Neuronal stem cell (in vitro differentiated cells): ENCODE results near the gene FAM81A. TPM values are rescaled to one million over a fixed set of nuclear protein-coding genes. Genes with fewer than 3 reads are reported as not detected.

Experiments used
- DNase-seq: peaks from one replicate; pipeline ENCODE4 v3.0.0-alpha.2; 2013; ENCODE audit warnings: low spot score
- H2AFZ ChIP-seq: one replicate; pipeline ENCODE4 v1.6.1; 2013; ENCODE audit warnings: mild to moderate bottlenecking, low read length, inconsistent platforms
- H2AK5ac ChIP-seq: 2 replicates; pipeline ENCODE4 v1.6.1; 2013; ENCODE audit warnings: low read depth, mild to moderate bottlenecking, inconsistent platforms, low read length, moderate library complexity, mixed read lengths
- H2BK120ac ChIP-seq: 2 replicates; pipeline ENCODE4 v1.6.1; 2013; ENCODE audit warnings: low read depth, mild to moderate bottlenecking, inconsistent platforms, low read length, moderate library complexity, mixed read lengths
- H2BK12ac ChIP-seq: one replicate; pipeline ENCODE4 v1.6.1; 2013; ENCODE audit warnings: low read length, inconsistent platforms
- H2BK15ac ChIP-seq: 2 replicates; pipeline ENCODE4 v1.6.1; 2013; ENCODE audit warnings: mild to moderate bottlenecking, low read length, inconsistent platforms, mixed read lengths
- H2BK5ac ChIP-seq: one replicate; pipeline ENCODE4 v1.6.1; 2013; ENCODE audit warnings: inconsistent platforms, mild to moderate bottlenecking, low read length, moderate library complexity
- H3K14ac ChIP-seq: one replicate; pipeline ENCODE4 v1.6.1; 2013; ENCODE audit warnings: low read length, inconsistent platforms
- H3K18ac ChIP-seq: 2 replicates; pipeline ENCODE4 v1.6.1; 2013; ENCODE audit warnings: low read length, inconsistent platforms
- H3K23ac ChIP-seq: 2 replicates; pipeline ENCODE4 v1.6.1; 2013; ENCODE audit warnings: low read depth, mild to moderate bottlenecking, mixed read lengths, low read length, inconsistent platforms; ENCODE audit not compliant: poor library complexity
- H3K27ac ChIP-seq: replicated peaks from 3 replicates; pipeline ENCODE4 v1.5.1; 2013; ENCODE audit warnings: low read length, inconsistent platforms
- H3K27me3 ChIP-seq, 3 experiments: 2 replicates each; pipeline ENCODE4 v1.6.1; 2013; ENCODE audit warnings: low read length in 3 of 3, mild to moderate bottlenecking in 2 of 3, inconsistent platforms in 1 of 3, low read depth in 1 of 3, mixed read lengths in 1 of 3, moderate library complexity in 1 of 3; ENCODE audit not compliant: control insufficient read depth in 3 of 3, insufficient read depth in 3 of 3
- H3K36me3 ChIP-seq, 2 donors: replicated peaks in 1 of 2; 2 replicates each; pipeline ENCODE4 v1.6.1; 2013; ENCODE audit warnings: low read length in 2 of 2; ENCODE audit not compliant: control insufficient read depth in 2 of 2, insufficient read depth in 2 of 2
- H3K4ac ChIP-seq: 2 replicates; pipeline ENCODE4 v1.6.1; 2013; ENCODE audit warnings: inconsistent platforms, mild to moderate bottlenecking, low read length, moderate library complexity
- H3K4me1 ChIP-seq, 2 donors: 1 replicate in 1 of 2; 2 replicates in 1 of 2; pipeline ENCODE4 v1.6.1; 2013; ENCODE audit warnings: low read length in 2 of 2, low read depth in 1 of 2; ENCODE audit not compliant: control insufficient read depth in 2 of 2, insufficient read depth in 1 of 2
- H3K4me2 ChIP-seq: one replicate; pipeline ENCODE4 v1.6.1; 2013; ENCODE audit warnings: mild to moderate bottlenecking, low read length, inconsistent platforms; ENCODE audit not compliant: insufficient read depth, poor library complexity, severe bottlenecking
- H3K4me3 ChIP-seq, 2 donors: 2 replicates each; pipeline ENCODE4 v1.5.1; 2013; ENCODE audit warnings: low read length in 2 of 2, mild to moderate bottlenecking in 2 of 2, inconsistent platforms in 1 of 2, moderate library complexity in 1 of 2
- H3K79me1 ChIP-seq: one replicate; pipeline ENCODE4 v1.6.1; 2013; ENCODE audit warnings: low read depth, mild to moderate bottlenecking, inconsistent platforms, low read length, moderate library complexity
- H3K9ac ChIP-seq: one replicate; pipeline ENCODE4 v1.6.1; 2013; ENCODE audit warnings: mild to moderate bottlenecking, low read depth, low read length, inconsistent platforms; ENCODE audit not compliant: poor library complexity
- H3K9me3 ChIP-seq, 2 donors: replicated peaks in 1 of 2; 2 replicates each; pipeline versions ENCODE3 to v1.6.1; 2013; ENCODE audit warnings: low read length in 2 of 2, mild to moderate bottlenecking in 2 of 2, inconsistent platforms in 1 of 2, low read depth in 1 of 2, mixed read lengths in 1 of 2, moderate library complexity in 1 of 2; ENCODE audit not compliant: control insufficient read depth in 2 of 2, insufficient read depth in 1 of 2
- H4K8ac ChIP-seq: one replicate; pipeline ENCODE4 v1.6.1; 2013; ENCODE audit warnings: low read depth, mild to moderate bottlenecking, inconsistent platforms, low read length, moderate library complexity
- H4K91ac ChIP-seq: one replicate; pipeline ENCODE4 v1.6.1; 2013; ENCODE audit warnings: low read length, low read depth, mild to moderate bottlenecking, inconsistent platforms; ENCODE audit not compliant: poor library complexity
- WGBS, 2 donors: extraction: QIAGEN DNeasy Blood & Tissue Kit; methylation state at CpG; one replicate each; pipeline ENCODE4 v1.1.7; 2013; ENCODE audit warnings: missing lambda C conversion rate in 2 of 2, mixed read lengths in 1 of 2; ENCODE audit not compliant: insufficient read length in 2 of 2, insufficient replicate concordance in 1 of 2; ENCODE audit errors: extremely low coverage in 2 of 2; 5-methylcytosine and 5-hydroxymethylcytosine counted together
- polyA plus RNA-seq, 2 experiments: library from polyadenylated mRNA; stranded (reverse); fragments of 200-250 nt; gene quantifications; one replicate each; pipeline ENCODE4 v1.2.3, GENCODE V29; 2013

Gene FAM81A
- polyA plus RNA-seq (2013, experiment 1 of 2), result 1.0 TPM
- 1.6 TPM for polyA plus RNA-seq (2013, experiment 2 of 2)

- Histone ChIP-seq H3K27ac (no peak within 1 kb of the TSS), H3K27me3 (peaks cover 2 to 41% (median 35%) of the 10 kb centered on the region in 3 experiments)
Measured at GRCh38 chr15:59437817-59438624, at the start of gene FAM81A. TSS of gene FAM81A (plus strand) at chr15:59438186. CDS start at chr15:59458627, 20,441 bp downstream.

GRCh38 chr15:59388670-59389069, 49.3 kb upstream of the FAM81A start:
- Histone ChIP-seq H3K4me3 (no peak overlapping the region), H4K8ac (no peak overlapping the region), H2AFZ (no peak overlapping the region), H3K14ac (no peak overlapping the region), H2AK5ac (no peak overlapping the region), H3K27ac (no peak overlapping the region), H2BK5ac (no peak overlapping the region), H3K4ac (no peak overlapping the region), H3K4me2 (no peak overlapping the region), H3K36me3 (no peaks in the 10 kb centered on the region), H3K79me1 (no peaks in the 10 kb centered on the region), H3K18ac (no peak overlapping the region), H3K27me3 (no peaks in the 10 kb centered on the region), H3K9ac (no peak overlapping the region), H3K23ac (no peak overlapping the region), H3K4me1 (peaks cover 0 to 2% of the 10 kb centered on the region in 2 donors), H2BK15ac (no peak overlapping the region), H2BK120ac (no peak overlapping the region), H3K9me3 (no peaks in the 10 kb centered on the region), H4K91ac (no peak overlapping the region), H2BK12ac (no peak overlapping the region)
- no CpG with 5 or more reads among the region's 3 CpGs for WGBS, 2 donors
- DNase-seq, result no peak

More at GRCh38 chr15:59437817-59438624, at the start of gene FAM81A:
- Histone ChIP-seq H4K91ac (no peak within 1 kb of the TSS), H3K23ac (no peak within 1 kb of the TSS), H2BK5ac (peak within 1 kb of the TSS; percentile 55), H3K36me3 (no peaks in the 10 kb centered on the region), H3K79me1 (no peaks in the 10 kb centered on the region), H2AK5ac (peak within 1 kb of the TSS; percentile 58), H3K9me3 (no peaks in the 10 kb centered on the region), H3K14ac (no peak within 1 kb of the TSS), H3K4ac (no peak within 1 kb of the TSS), H3K4me2 (peak within 1 kb of the TSS; percentile 95), H3K9ac (no peak within 1 kb of the TSS), H2AFZ (peak within 1 kb of the TSS; percentile 96), H4K8ac (no peak within 1 kb of the TSS), H2BK120ac (no peak within 1 kb of the TSS), H3K18ac (peak within 1 kb of the TSS; percentile 94), H2BK12ac (no peak within 1 kb of the TSS), H2BK15ac (peak within 1 kb of the TSS; percentile 88), H3K4me1 (peaks cover 8 to 11% of the 10 kb centered on the region in 2 donors), H3K4me3 (peak within 1 kb of the TSS; percentile 52 to 74)
- peak; percentile 71 for DNase-seq
- no CpG with 5 or more reads among the region's 96 CpGs for WGBS, 2 donors

- WGBS, 2 donors, result no CpG with 5 or more reads among the region's 5 CpGs
Measured at GRCh38 chr15:59392299-59392698, 45.7 kb upstream of the FAM81A start.

GRCh38 chr15:59394166-59394661, 43.8 kb upstream of the FAM81A start:
- Histone ChIP-seq H2BK15ac (no peak overlapping the region), H3K4me2 (no peak overlapping the region), H2BK120ac (no peak overlapping the region), H3K4me3 (no peak overlapping the region), H3K27ac (no peak overlapping the region), H2AFZ (no peak overlapping the region), H3K18ac (no peak overlapping the region), H3K4me1 (peaks cover 0 to 2% of the 10 kb centered on the region in 2 donors), H3K23ac (no peak overlapping the region), H2AK5ac (no peak overlapping the region), H3K9ac (no peak overlapping the region), H3K27me3 (no peaks in the 10 kb centered on the region), H3K36me3 (no peaks in the 10 kb centered on the region), H2BK5ac (no peak overlapping the region), H3K4ac (no peak overlapping the region), H2BK12ac (no peak overlapping the region), H3K14ac (no peak overlapping the region), H3K9me3 (no peaks in the 10 kb centered on the region), H4K8ac (no peak overlapping the region), H3K79me1 (no peaks in the 10 kb centered on the region), H4K91ac (no peak overlapping the region)
- no CpG with 5 or more reads among the region's 9 CpGs for WGBS, 2 donors
- no peak for DNase-seq

More at GRCh38 chr15:59392299-59392698, 45.7 kb upstream of the FAM81A start:
- Histone ChIP-seq H4K8ac (no peak overlapping the region), H2BK5ac (no peak overlapping the region), H2AK5ac (no peak overlapping the region), H3K36me3 (no peaks in the 10 kb centered on the region), H3K9ac (no peak overlapping the region), H2AFZ (no peak overlapping the region), H3K27ac (no peak overlapping the region), H3K18ac (no peak overlapping the region), H2BK12ac (no peak overlapping the region), H3K4me2 (no peak overlapping the region), H2BK15ac (no peak overlapping the region), H2BK120ac (no peak overlapping the region), H3K4me3 (no peak overlapping the region), H3K4ac (no peak overlapping the region), H3K9me3 (no peaks in the 10 kb centered on the region), H3K79me1 (no peaks in the 10 kb centered on the region), H3K4me1 (peaks cover 0 to 2% of the 10 kb centered on the region in 2 donors), H3K27me3 (no peaks in the 10 kb centered on the region), H3K14ac (no peak overlapping the region), H3K23ac (no peak overlapping the region), H4K91ac (no peak overlapping the region)
- DNase-seq, result no peak
